ENCODE results near the gene AKAIN1.

DNA sequence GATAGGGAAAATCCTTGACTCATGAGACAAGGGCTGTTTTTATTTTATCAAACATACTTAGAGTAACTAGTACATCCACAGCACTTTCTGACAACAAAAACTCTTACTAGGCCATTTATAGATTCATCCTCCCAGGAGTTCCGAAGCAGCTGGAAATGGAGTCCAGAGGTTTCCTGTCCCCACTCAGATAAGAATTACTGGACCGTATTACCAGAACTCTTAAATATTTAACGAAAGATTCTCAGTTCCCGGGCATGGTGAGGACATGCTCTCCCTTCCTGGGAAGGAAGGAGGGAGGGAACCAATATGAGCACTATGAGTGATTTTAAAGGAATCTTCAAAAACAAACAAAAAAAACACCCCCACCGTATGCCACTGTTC lies 41.2 kb downstream of the AKAIN1 start:
- TF ChIP-seq, protein P1, sequence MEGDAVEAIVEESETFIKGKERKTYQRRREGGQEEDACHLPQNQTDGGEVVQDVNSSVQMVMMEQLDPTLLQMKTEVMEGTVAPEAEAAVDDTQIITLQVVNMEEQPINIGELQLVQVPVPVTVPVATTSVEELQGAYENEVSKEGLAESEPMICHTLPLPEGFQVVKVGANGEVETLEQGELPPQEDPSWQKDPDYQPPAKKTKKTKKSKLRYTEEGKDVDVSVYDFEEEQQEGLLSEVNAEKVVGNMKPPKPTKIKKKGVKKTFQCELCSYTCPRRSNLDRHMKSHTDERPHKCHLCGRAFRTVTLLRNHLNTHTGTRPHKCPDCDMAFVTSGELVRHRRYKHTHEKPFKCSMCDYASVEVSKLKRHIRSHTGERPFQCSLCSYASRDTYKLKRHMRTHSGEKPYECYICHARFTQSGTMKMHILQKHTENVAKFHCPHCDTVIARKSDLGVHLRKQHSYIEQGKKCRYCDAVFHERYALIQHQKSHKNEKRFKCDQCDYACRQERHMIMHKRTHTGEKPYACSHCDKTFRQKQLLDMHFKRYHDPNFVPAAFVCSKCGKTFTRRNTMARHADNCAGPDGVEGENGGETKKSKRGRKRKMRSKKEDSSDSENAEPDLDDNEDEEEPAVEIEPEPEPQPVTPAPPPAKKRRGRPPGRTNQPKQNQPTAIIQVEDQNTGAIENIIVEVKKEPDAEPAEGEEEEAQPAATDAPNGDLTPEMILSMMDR (IDR thresholded peaks at IDR 0.05) = no peak
- TF ChIP-seq POLR2A (IDR thresholded peaks at IDR 0.05) = no peak

Data from testis (tissue), 2 donors.